Epithelial cell of esophagus (primary cell): ENCODE results near the gene CCNE1.

ENCODE experiments used
- DNase-seq: peaks from one replicate; pipeline ENCODE4 v3.0.0; 2010; ENCODE audit warnings: low read depth
- H3K4me3 ChIP-seq: 2 replicates; pipeline ENCODE4 v1.5.1; 2011; ENCODE audit warnings: mild to moderate bottlenecking, low read length, control low read depth
- TF ChIP-seq, protein P1 (sequence below): IDR thresholded peaks from 2 replicates; pipeline ENCODE4 v1.5.1; 2011; ENCODE audit warnings: low read depth, mild to moderate bottlenecking, low read length, control low read depth, inconsistent platforms; ENCODE audit not compliant: insufficient read depth; ENCODE audit errors: missing control alignments

The CCNE1 gene

DNA sequence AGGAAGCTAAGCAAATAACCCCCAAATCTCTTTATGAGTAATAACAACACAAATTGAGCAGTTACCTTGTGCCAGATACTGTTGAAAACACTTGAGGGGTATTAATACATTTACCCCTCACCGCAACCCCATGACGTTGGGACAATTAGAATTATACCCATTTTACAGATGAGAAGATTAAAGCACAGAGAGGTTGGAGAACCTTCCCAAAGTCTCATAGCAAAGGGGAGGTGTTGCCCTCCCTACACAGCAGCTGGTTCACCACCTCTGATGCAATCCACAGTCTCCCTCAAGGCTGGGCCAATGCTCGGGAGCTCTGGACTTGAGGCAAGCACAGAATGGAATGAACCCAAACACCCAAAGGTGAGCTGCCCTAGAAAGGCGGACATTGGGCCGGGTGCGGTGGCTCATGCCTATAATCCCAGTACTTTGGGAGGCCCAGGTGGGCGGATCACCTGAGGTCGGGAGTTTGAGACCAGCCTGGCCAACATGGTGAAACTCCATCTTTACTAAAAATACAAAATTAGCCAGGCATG, 3.9 kb upstream of the CCNE1 start:
- no peak overlapping the region for H3K4me3 ChIP-seq
- TF ChIP-seq, protein P1, sequence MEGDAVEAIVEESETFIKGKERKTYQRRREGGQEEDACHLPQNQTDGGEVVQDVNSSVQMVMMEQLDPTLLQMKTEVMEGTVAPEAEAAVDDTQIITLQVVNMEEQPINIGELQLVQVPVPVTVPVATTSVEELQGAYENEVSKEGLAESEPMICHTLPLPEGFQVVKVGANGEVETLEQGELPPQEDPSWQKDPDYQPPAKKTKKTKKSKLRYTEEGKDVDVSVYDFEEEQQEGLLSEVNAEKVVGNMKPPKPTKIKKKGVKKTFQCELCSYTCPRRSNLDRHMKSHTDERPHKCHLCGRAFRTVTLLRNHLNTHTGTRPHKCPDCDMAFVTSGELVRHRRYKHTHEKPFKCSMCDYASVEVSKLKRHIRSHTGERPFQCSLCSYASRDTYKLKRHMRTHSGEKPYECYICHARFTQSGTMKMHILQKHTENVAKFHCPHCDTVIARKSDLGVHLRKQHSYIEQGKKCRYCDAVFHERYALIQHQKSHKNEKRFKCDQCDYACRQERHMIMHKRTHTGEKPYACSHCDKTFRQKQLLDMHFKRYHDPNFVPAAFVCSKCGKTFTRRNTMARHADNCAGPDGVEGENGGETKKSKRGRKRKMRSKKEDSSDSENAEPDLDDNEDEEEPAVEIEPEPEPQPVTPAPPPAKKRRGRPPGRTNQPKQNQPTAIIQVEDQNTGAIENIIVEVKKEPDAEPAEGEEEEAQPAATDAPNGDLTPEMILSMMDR = no peak
- DNase-seq = no peak

DNA sequence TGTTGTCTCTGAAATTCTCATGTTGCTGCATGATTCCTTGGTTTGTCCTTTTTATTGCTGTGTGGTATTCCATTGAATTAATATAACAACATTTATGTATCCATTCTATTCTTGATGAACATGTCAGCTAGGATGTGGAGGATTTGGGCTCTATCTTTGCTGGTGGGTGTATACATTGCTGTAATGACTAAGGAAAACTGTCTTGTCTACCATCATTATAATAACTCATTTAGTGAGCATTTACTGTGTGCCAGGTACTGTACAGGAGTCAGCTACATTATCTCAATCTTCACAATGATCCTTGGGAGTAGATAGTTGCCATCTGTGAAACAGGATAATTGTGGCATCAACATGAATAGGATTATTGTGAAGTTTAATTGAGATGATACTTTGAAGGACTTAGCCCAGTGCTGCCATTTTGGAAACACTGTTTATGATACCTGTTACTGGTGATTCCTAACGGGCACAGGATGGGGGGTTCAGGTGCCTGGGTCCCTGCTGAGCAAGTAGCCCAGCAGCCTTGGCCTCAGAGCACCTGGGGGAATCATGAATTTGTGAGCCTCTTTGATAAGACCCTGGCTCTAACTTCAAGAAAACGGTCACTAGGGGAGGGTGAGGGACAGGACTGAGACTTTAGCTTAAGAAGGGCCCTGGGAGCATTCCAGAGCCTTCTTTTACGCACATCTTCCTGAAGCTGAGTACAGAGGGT, 1.8 kb upstream of the CCNE1 start:
- no peak for DNase-seq
- TF ChIP-seq, protein P1 = no peak
- no peak overlapping the region for H3K4me3 ChIP-seq

GRCh38 chr19:29810504-29810871, 1.3 kb upstream of the CCNE1 start:
- peak; percentile 91 for DNase-seq
- TF ChIP-seq, protein P1 = no peak
- no peak overlapping the region for H3K4me3 ChIP-seq

- TF ChIP-seq, protein P1 = no peak
- H3K4me3 ChIP-seq = peak overlapping the region; percentile 27
- DNase-seq = no peak
These were observed 489 bp downstream of the CCNE1 start for GRCh38 chr19:29812080-29812880.

GRCh38 chr19:29812881-29813275, 1.1 kb downstream of the CCNE1 start:
- H3K4me3 ChIP-seq = peak overlapping the region; percentile 27
- no peak for DNase-seq
- TF ChIP-seq, protein P1 = no peak

GRCh38 chr19:29813642-29814041, 1.9 kb downstream of the CCNE1 start:
- no peak overlapping the region for H3K4me3 ChIP-seq
- TF ChIP-seq, protein P1 = no peak
- no peak for DNase-seq

DNA sequence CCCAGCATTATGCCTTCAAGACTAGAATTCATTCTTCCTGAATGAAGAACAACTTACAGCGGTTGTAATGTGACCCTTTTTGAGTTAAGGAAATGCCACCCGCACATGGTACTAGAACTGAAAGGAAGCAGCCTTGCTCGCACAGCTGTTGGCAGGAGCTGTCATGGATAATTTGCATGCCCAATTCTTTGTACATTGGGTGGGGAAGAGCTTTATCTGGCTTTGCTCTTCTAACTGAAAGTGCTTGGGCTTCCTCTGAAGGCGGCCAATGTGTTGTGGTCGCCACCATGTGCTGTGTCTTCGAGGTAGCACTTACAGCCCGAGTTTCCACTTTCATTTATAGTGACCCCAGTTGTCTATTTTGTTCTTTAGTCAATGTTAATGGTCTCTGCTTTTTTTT, 3.4 kb downstream of the CCNE1 start:
- TF ChIP-seq, protein P1 = no peak
- DNase-seq = no peak
- H3K4me3 ChIP-seq = no peak overlapping the region
